HK-2 (cell line): Measurements from ENCODE around the gene ABCA7.

Source experiments
- DNase-seq: peaks from one replicate; pipeline ENCODE4 v3.0.0-alpha.2; 2018; ENCODE audit not compliant: unreplicated experiment

The ABCA7 gene

GRCh38 chr19:1002600-1002999, 37.3 kb upstream of the ABCA7 start:
- DNase-seq, result no peak

DNA sequence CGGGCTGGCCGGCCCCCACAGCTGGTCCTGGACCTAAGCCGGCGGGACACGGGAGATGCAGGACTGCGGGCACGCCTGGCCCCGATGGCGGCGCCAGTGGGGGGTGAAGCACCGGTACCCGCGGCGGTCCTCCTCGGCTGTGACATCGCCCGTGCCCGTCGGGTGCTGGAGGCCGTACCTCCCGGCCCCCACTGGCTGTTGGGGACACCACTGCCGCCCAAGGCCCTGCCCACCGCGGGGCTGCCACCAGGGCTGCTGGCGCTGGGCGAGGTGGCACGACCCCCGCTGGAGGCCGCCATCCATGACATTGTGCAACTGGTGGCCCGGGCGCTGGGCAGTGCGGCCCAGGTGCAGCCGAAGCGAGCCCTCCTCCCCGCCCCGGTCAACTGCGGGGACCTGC, 36.6 kb upstream of the ABCA7 start:
- no peak for DNase-seq

DNA sequence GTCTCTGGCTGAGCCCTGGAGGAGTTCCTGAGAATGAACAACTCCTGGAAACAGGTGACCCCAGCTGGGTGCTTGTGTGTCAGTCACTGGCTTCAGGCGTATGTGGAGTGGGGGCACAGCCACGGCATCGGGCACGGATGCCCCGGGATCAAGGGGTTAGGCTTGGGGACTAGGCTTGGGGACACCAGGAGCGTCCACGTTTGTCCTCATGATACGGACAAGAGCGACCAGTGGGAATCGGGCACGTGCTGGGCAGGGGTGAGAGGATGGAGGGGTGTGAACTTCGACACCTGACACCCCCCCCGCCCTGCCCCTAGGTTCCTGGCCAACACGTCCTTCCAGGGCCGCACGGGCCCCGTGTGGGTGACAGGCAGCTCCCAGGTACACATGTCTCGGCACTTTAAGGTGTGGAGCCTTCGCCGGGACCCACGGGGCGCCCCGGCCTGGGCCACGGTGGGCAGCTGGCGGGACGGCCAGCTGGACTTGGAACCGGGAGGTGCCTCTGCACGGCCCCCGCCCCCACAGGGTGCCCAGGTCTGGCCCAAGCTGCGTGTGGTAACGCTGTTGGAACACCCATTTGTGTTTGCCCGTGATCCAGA, 35.6 kb upstream of the ABCA7 start:
- no peak for DNase-seq

DNA sequence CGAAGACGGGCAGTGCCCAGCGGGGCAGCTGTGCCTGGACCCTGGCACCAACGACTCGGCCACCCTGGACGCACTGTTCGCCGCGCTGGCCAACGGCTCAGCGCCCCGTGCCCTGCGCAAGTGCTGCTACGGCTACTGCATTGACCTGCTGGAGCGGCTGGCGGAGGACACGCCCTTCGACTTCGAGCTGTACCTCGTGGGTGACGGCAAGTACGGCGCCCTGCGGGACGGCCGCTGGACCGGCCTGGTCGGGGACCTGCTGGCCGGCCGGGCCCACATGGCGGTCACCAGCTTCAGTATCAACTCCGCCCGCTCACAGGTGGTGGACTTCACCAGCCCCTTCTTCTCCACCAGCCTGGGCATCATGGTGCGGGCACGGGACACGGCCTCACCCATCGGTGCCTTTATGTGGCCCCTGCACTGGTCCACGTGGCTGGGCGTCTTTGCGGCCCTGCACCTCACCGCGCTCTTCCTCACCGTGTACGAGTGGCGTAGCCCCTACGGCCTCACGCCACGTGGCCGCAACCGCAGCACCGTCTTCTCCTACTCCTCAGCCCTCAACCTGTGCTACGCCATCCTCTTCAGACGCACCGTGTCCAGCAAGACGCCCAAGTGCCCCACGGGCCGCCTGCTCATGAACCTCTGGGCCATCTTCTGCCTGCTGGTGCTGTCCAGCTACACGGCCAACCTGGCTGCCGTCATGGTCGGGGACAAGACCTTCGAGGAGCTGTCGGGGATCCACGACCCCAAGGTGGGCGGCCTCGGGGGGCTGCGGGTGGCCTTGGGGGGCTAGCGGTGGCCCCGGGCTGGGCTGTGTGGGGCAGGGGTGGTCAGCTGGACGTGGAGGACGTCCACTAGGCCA, 34.9 kb upstream of the ABCA7 start:
- DNase-seq, result no peak

DNA sequence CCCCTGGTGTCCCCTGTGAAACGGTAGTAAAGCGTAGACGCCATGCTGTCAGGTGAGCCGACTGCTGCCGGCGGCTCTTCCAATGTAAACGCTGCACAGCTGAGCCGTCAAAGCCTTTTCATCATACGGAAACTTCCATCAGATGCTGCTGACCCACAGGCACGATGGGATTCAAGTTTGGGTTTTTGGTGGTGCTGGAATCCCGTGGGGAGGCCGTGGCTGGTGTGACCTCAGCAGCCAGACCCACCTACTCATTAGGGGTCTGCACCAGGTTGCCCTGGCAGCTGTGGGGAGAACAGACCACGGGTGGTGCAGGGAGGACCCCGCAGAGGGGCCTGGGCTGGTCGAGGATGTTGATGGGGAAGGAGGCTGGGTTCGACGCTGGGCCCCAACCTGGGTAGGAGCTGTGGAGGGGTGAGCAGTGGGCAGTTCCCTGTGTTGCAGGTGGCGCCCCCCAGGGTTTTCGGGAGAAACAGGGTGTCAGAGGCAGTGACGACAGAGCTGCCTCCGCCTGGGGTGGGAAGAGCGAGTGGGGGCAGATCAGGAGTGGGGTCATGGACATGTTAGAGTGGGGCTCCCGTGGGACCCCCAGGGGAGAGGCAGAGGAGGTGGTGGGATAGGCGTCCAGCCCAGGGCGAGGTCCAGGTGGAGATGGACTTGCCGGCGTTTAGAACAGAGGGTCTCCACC, 33.1 kb upstream of the ABCA7 start:
- no peak for DNase-seq

- no peak for DNase-seq
These were observed 32.3 kb upstream of the ABCA7 start for GRCh38 chr19:1007399-1008251.

DNA sequence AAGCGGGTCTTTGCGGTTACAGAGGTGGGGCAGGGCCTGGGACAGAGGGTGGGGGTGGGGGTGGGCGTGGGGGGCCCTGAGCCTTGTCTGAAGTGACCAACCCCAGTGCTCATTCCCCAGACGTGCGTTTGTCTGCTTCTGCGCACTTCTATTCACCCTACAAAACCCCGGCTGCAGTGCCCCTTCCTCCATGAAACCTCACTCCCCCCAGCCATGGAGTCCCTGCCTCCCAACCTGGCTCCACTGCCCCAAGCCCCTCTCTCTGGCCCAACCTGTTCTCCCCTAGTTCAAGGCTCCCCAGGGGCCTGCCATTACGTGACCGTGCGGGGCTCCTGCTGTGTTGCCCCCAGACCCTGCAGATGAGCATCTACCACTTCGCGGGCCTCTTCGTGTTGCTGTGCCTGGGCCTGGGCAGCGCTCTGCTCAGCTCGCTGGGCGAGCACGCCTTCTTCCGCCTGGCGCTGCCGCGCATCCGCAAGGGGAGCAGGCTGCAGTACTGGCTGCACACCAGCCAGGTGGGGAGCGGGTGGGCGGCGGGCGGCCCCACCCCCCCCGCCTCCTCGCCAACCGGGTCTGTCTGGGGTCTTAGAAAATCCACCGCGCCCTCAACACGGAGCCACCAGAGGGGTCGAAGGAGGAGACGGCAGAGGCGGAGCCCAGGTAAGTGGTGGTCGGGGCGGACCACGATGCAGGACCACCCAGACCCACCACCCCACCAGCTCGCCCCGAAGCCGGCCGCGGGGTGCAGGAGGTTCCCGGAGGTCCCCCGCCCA, 31.5 kb upstream of the ABCA7 start:
- no peak for DNase-seq

- DNase-seq, result no peak
These were observed 30.6 kb upstream of the ABCA7 start for GRCh38 chr19:1009041-1009980.

- no peak for DNase-seq
These were observed 29.8 kb upstream of the ABCA7 start for GRCh38 chr19:1009981-1010538.

- DNase-seq, result no peak
These were observed 29.1 kb upstream of the ABCA7 start for GRCh38 chr19:1010586-1011510.

DNA sequence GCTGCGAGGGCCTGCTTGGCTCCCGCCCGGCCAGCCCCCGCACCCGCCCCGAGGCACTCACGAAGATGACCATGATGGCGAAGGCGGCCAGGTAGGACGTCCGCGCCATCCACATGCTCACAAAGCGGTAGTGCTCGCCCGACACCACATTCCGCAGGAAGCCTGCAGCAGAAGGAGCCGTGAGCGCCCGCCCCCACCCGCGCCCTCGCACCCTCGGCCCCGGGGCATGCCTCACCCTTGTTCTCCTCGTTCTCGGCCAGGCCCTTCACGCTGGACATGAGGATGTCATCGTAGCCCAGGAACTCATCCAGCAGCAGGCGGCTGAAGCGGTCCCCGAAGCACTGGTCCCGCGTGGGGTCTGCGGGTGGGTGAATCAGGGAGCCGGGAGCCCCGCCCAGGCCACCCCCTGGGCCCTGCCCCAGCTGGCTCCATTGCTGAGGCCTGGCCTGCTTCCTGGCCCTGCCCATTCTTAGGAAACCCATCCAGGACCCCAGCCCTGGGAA, 28.0 kb upstream of the ABCA7 start:
- no peak for DNase-seq

DNA sequence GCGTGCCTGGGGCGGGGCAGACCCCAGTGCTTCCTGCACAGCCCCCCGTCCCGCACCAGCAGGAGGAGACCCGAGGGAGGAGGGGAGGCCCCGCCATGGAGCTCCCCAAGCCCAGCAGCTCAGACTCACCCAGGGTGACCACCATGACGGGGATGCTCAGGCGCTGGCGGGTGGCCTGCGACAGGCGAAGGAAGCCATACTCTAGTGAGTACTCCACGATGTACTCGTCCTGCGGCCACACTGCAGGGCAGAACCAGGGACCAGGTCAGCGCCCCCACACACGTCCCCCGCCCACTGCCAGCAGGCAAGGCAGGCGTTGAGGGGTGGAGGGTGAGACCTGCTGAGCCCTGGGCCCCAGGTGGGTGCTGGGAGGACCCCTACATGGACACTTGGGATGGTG, 27.6 kb upstream of the ABCA7 start:
- no peak for DNase-seq

DNA sequence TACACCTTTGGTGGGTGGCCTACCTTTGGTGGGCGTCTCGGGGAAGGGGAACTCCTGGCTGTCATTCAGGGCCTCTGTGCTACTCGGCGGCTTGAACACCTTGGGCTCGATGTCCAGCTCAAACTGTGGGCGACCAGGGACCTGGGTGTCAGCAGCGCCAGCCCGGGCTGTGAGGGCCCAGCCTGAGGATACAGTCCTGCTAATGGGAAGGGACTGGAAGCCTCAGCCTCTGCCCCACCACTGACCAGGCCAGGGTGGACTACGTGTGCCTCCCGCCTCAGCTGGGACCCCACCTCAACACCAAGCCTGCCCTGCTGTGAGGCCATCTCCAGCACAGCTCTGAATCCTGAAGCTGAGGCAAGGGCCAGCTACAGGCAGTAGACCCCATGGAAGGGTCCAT, 26.7 kb upstream of the ABCA7 start:
- DNase-seq, result no peak

DNA sequence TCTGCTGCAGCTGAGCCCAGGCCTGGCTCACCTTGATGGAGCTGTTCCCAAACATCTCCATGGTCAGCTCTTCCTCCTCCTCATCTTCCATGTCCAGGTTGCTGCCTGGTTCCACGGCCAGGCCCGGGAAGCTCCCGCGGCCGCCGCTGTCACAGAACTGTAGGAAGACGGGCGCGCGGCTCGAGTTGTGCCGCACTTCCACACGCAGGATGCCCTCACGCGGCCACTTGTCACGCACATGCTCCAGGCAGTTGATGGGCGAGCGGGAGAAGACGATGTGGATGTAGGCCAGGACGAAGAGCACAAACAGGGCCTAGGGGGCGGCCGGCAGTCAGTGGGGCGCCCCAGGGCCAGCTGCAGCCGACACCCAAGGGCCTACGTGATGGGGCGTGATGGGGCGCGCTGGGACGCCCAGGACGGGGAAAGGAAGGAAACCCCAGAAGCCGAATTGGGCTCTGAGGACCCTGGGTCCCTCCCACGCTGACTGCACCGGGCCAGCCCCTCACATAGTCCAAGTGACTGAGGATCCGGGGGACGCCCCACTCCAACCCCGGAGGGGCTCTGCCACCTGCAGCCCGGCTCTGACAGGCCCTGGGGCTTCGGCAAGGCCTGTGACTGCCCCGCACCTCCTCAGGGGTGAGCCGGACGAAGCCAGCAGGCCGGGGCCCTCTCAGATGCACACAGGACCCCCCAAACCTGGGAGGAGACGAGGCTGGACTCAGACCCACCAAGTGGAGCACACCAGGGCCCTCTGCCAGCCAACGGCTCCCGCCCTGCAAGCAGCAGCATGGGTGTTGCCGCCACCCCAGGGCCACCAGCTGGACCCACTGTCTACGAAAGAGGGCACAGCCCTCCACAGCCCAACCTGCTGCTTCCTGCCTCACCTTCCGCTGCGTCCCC, 25.5 kb upstream of the ABCA7 start:
- no peak for DNase-seq

- DNase-seq, result no peak
These were observed 24.7 kb upstream of the ABCA7 start for GRCh38 chr19:1015061-1015781.

DNA sequence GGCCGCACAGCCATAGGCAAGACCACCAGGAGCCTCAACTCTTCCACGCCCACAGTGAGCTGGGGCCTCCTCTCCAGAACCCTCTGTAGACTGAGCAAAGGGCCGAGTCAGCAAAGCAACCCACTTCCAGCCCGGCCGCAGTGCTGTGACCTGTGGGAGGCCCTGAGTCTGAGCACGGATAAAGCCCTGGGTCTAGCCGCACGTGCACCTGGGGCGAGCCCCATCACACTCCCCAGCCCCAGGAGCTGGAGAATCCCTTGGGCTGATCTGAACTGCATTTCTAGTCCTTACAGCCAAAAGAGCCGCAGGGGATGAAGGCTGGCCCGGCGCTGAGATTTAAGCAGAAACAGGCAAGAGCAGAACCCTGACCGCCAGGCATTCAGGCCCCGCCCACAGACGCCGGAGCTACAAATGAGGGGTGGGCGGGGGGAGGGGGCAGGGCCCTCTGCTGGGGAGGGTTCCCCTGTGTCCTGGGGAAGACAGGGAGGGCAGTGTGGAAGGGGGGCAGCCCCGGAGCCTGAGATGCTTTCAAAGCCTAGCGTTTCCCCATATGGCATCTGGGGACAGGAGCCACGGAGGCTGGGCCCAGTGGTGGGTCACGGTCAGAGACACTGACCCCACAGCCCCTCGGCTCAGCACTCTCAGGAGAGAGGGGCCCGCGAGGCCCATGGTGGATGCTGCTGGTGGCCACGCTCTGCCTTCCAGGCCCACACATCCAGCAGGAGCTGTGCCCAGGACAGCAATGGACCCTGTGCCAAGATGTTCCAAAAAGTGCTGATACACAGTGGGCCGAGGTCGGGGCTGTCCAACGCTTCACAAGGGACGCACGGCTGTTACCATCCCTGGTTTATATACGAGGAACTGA, 23.9 kb upstream of the ABCA7 start:
- DNase-seq, result no peak
